Measurements from ENCODE around the gene MYO18B.

DNA sequence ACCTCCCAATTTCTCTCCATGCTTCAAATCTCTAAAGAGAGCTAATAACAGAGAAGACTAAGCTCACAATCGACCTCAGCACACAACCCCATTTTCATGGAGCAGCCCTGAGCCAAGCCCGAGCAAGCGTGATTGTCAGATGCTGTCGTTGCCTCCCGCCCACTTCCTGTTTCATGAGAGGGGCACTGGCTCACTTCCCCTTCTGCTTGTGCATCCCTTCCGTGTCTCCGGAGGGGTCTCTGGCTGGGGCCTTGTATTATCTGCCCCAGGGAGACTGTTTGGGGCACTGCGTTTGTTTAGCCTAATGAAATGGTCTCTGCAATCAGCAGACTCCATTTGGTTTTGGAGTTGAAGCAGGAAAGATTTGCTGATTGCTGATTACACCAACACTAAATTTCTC is 246.0 kb downstream of the MYO18B start:
- TF ChIP-seq, protein P1, sequence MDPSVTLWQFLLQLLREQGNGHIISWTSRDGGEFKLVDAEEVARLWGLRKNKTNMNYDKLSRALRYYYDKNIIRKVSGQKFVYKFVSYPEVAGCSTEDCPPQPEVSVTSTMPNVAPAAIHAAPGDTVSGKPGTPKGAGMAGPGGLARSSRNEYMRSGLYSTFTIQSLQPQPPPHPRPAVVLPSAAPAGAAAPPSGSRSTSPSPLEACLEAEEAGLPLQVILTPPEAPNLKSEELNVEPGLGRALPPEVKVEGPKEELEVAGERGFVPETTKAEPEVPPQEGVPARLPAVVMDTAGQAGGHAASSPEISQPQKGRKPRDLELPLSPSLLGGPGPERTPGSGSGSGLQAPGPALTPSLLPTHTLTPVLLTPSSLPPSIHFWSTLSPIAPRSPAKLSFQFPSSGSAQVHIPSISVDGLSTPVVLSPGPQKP (IDR thresholded peaks at IDR 0.05; ENCODE audit: borderline replicate concordance, low read depth, low read length): no peak
- TF ChIP-seq CTCF (conservative IDR thresholded peaks at IDR 0.05; ENCODE audit: low read depth, low read length): no peak
- no peak for TF ChIP-seq POLR2A (IDR thresholded peaks at IDR 0.05; ENCODE audit: low read depth, low read length)
- no peak for TF ChIP-seq CHD1 (IDR thresholded peaks at IDR 0.05; ENCODE audit: low read depth, low read length)
- TF ChIP-seq RAD21 (IDR thresholded peaks at IDR 0.05; ENCODE audit: low read length): no peak
- TF ChIP-seq BHLHE40 (IDR thresholded peaks at IDR 0.05; ENCODE audit: low read depth, low read length): no peak
- TF ChIP-seq CEBPB (IDR thresholded peaks at IDR 0.05; ENCODE audit: low read depth, low read length): no peak
- TF ChIP-seq, protein P2, sequence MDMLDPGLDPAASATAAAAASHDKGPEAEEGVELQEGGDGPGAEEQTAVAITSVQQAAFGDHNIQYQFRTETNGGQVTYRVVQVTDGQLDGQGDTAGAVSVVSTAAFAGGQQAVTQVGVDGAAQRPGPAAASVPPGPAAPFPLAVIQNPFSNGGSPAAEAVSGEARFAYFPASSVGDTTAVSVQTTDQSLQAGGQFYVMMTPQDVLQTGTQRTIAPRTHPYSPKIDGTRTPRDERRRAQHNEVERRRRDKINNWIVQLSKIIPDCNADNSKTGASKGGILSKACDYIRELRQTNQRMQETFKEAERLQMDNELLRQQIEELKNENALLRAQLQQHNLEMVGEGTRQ (IDR thresholded peaks at IDR 0.05; ENCODE audit: low read depth, low read length): no peak
- no peak for TF ChIP-seq MAFK (IDR thresholded peaks at IDR 0.05; ENCODE audit: low read depth, low read length)
